Right lobe of liver (tissue), 6 donors: Measurements from ENCODE around the gene P2RX2. TPM values are rescaled to one million over a fixed set of nuclear protein-coding genes. Genes with fewer than 3 reads are reported as not detected.
"Not testable (repeated sequence)": the region's sequence is repeated elsewhere in the genome, so short reads cannot be mapped to it uniquely, and the experiment has no call there.

ENCODE experiments used
- ATAC-seq, 4 donors: fragments of 200-7000 bp; cut with Tn5 transposase; one replicate each; pipeline ENCODE4 v1.9.1; 2020; ENCODE audit warnings: mild to moderate bottlenecking in 4 of 4, moderate library complexity in 4 of 4
- DNase-seq, 3 donors: peaks; one replicate each; pipeline ENCODE4 v3.0.0-alpha.2; 2020
- H3K27ac ChIP-seq, 3 donors: fragments of 200-600 bp; one replicate each; pipeline ENCODE4 v1.8.0; 2022
- H3K27me3 ChIP-seq, 2 donors: fragments of 200-600 bp; one replicate each; pipeline ENCODE4 v1.8.0; 2022
- H3K36me3 ChIP-seq, 4 donors: fragments of 200-600 bp; sonication (generic) in 1 of 4; one replicate each; pipeline versions ENCODE4 v1.5.1 to v1.8.0; 2017 to 2022; ENCODE audit warnings: control low read depth in 1 of 4
- H3K4me1 ChIP-seq, 4 donors: fragments of 200-600 bp; sonication (generic) in 1 of 4; one replicate each; pipeline versions ENCODE4 v1.5.1 to v1.8.0; 2017 to 2022; ENCODE audit warnings: control low read depth in 1 of 4
- H3K4me3 ChIP-seq, 3 donors: fragments of 200-600 bp; one replicate each; pipeline ENCODE4 v1.8.0; 2022
- H3K9me3 ChIP-seq, 4 donors: fragments of 200-600 bp; sonication (generic) in 1 of 4; one replicate each; pipeline versions ENCODE4 v1.5.1 to v1.8.0; 2017 to 2022; ENCODE audit warnings: control low read depth in 1 of 4
- POLR2A ChIP-seq: fragments of 450-650 bp; IDR thresholded peaks from one replicate; pipeline ENCODE4 v1.6.1; 2017; ENCODE audit warnings: antibody characterized with exemption, mild to moderate bottlenecking
- WGBS: methylation state at CpG from one replicate; pipeline ENCODE4 v1.1.6; 2018; ENCODE audit warnings: low coverage, low lambda C conversion rate; ENCODE audit not compliant: insufficient coverage; ENCODE audit errors: missing lambda C conversion rate; 5-methylcytosine and 5-hydroxymethylcytosine counted together
- intact Hi-C, 2 donors: fragments of 100-400 bp; cut with DNase I; formaldehyde crosslinking; loops; one replicate each; pipeline versions ENCODE4 v1.11.2 to v1.14.1; 2022
- total RNA-seq, 6 experiments: library from RNA; depleted of rRNA in 2 of 6; stranded (reverse); fragments of >200 nt in 2 of 6; fragmentation: NEBNext Ultra II Directional in 3 of 6; extraction: Animal tissue kit (Norgen Biotek cat#: 25700) in 3 of 6; gene quantifications; one replicate each; pipeline versions ENCODE4 v1.1.0 to v1.2.4, GENCODE V29; 2016 to 2023
- TF ChIP-seq, protein P1 (sequence below), 4 donors: fragments of 200-600 bp in 3 of 4; fragments of 450-650 bp in 1 of 4; IDR thresholded peaks; one replicate each; pipeline versions ENCODE4 v1.5.1 to v1.8.0; 2016 to 2022; ENCODE audit warnings: antibody characterized with exemption in 4 of 4, mild to moderate bottlenecking in 2 of 4
- donor health status: DM: no; HTN: yes; CAD: no.
- donor health status: DM: no; HTN: no; CAD: no.
- donor health status: DM: no; HTN: no; CAD: no.
- donor health status: DM: no; HTN: yes; CAD: no.
- donor health status: DM: no; HTN: yes; CAD: no.

P2RX2 gene
- total RNA-seq, 6 experiments from 2014 or later, result not detected

DNA sequence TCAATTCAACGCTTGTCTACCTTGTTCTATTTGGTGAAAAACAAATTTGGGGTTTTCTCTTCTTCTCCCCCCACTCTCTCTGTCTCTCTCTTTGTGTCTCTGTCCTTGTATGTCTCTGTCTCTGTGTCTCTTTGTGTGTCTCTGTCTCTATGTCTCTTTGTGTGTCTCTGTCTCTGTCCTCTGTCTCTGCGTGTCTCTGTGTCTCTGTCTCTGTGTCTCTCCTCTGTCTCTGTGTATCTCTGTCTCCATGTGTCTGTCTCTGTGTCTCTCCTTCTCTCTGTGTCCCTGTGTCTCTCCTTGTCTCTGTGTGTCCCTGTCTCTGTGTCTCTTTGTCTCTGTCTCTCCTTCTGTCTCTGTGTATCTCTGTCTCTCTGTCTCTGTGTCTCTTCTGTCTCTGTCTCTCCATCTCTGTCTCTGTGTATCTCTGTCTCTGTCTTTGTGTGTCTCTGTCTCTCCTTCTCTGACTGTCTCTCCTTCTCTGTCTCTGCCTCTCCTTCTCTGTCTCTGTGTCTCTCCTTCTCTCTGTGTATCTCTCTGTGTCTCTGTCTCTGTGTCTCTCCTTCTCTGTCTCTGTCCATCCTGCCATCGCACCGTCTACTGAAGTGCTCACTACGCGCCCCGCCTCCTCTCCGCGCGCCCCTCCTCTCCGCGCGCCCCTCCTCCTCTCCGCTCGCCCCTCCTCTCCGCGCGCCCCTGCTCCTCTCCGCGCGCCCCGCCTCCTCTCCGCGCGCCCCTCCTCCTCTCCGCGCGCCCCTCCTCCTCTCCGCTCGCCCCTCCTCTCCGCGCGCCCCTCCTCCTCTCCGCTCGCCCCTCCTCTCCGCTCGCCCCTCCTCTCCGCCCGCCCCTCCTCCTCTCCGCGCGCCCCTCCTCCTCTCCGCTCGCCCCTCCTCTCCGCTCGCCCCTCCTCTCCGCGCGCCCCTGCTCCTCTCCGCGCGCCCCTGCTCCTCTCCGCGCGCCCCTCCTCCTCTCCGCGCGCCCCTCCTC lies 21.0 kb upstream of the P2RX2 start:
- Histone ChIP-seq H3K4me3 (no peak overlapping the region), H3K4me1 (peaks cover 0 to 5% (median 2%) of the 10 kb centered on the region in 4 donors), H3K27me3 (no peaks in the 10 kb centered on the region), H3K27ac (no peak overlapping the region), H3K36me3 (no peaks in the 10 kb centered on the region), H3K9me3 (no peaks in the 10 kb centered on the region)
- peak in 1 of 4 donors; percentile 9 for ATAC-seq
- DNase-seq, result no peak
- intact Hi-C loops, result no loop called here
- 14% methylated on average over 17 of the region's 58 CpGs for WGBS
- no peak for TF ChIP-seq POLR2A
- TF ChIP-seq, protein P1, sequence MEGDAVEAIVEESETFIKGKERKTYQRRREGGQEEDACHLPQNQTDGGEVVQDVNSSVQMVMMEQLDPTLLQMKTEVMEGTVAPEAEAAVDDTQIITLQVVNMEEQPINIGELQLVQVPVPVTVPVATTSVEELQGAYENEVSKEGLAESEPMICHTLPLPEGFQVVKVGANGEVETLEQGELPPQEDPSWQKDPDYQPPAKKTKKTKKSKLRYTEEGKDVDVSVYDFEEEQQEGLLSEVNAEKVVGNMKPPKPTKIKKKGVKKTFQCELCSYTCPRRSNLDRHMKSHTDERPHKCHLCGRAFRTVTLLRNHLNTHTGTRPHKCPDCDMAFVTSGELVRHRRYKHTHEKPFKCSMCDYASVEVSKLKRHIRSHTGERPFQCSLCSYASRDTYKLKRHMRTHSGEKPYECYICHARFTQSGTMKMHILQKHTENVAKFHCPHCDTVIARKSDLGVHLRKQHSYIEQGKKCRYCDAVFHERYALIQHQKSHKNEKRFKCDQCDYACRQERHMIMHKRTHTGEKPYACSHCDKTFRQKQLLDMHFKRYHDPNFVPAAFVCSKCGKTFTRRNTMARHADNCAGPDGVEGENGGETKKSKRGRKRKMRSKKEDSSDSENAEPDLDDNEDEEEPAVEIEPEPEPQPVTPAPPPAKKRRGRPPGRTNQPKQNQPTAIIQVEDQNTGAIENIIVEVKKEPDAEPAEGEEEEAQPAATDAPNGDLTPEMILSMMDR (IDR thresholded peaks at IDR 0.05), result no peak

DNA sequence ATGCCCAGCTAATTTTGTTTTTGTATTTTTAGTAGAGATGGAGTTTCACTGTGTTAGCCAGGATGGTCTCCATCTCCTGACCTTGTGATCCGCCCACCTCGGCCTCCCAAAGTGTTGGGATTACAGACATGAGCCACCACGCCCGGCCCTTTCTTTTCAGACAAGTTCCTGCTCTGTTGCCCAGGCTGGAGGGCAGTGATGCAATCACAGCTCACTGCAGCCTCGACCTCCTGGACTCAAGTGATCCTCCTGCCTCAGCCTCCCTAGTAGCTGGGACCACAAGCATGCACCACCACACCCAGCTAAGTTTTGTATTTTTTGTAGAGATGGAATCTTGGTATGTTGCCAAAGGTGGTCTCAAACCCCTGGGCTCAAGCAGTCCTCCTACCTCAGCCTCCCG lies 19.1 kb upstream of the P2RX2 start:
- H3K4me3 ChIP-seq, intact Hi-C loops, H3K36me3 ChIP-seq, DNase-seq, ATAC-seq, H3K27me3 ChIP-seq, H3K9me3 ChIP-seq, H3K27ac ChIP-seq: not testable (repeated sequence)
- WGBS, result 87% methylated on average over 3 of the region's 6 CpGs
- H3K4me1 ChIP-seq, result peaks cover 0 to 14% (median 6%) of the 10 kb centered on the region in 4 donors

GRCh38 chr12:132600048-132601032 lies 18.2 kb upstream of the P2RX2 start:
- no peaks in the 10 kb centered on the region for H3K27me3 ChIP-seq
- peak overlapping the region; percentile 43 to 50 (median 48) for H3K4me3 ChIP-seq
- peak overlapping the region; percentile 43 to 78 (median 63) for H3K27ac ChIP-seq
- H3K9me3 ChIP-seq, result no peaks in the 10 kb centered on the region
- WGBS, result 29% methylated on average over 21 of the region's 45 CpGs
- intact Hi-C loops, result no loop called here
- ATAC-seq (peak; percentile 71 to 81 (median 72)), DNase-seq (peak; percentile 79 to 81 (median 80))
- H3K4me1 ChIP-seq, result peaks cover 0 to 21% (median 10%) of the 10 kb centered on the region in 4 donors
- no peaks in the 10 kb centered on the region for H3K36me3 ChIP-seq
- TF ChIP-seq, protein P1 (IDR thresholded peaks at IDR 0.05), result peak; percentile 70 to 85 (median 79)
- TF ChIP-seq POLR2A, result no peak

DNA sequence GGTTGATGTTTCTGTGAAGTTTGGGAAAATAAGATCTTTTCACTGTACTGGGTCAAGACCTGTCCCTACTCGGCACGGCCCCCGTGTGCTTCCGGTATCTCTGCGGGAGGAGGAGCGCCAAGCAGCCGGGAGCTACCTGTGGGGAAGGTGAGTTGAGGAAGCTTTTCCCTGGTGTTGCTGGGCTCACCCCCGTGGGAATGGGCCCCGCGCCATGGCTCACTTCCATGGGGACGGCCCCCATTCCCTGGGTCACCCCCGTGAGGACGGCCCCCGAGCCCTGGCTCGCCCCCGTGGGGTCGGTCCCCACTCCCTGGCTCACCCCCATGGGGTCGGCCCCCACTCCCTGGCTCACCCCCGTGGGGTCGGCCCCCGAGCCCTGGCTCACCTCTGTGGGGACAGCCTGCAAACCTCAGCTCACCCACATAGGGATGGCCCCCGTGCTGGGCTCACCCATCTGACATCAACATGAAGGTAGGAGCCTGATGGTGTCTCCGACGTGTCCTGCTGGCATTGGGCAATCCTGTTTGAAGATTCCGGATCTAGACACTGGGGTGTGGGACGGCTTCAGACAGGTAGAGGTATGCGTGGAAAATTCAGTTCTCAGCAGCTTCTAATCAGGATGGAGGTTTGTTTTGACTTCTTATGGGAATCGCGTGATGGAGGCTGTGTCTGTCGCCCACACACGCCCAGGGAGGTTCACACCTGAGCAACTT lies 17.2 kb upstream of the P2RX2 start:
- peak in 3 of 4 donors; percentile 1 to 13 (median 2) for ATAC-seq
- peak overlapping the region; percentile 43 to 78 (median 63) for H3K27ac ChIP-seq

More for the DNA sequence above, 17.2 kb upstream of the P2RX2 start:
- no peaks in the 10 kb centered on the region for H3K36me3 ChIP-seq
- intact Hi-C loops, result no loop called here
- H3K4me3 ChIP-seq, result peak overlapping the region; percentile 43 to 50 (median 48)
- DNase-seq, result no peak
- no peaks in the 10 kb centered on the region for H3K27me3 ChIP-seq
- H3K4me1 ChIP-seq, result peaks cover 0 to 31% (median 14%) of the 10 kb centered on the region in 4 donors
- TF ChIP-seq, protein P1 (IDR thresholded peaks at IDR 0.05), result no peak
- no peak for TF ChIP-seq POLR2A
- 84% methylated on average over 7 of the region's 31 CpGs for WGBS
- no peaks in the 10 kb centered on the region for H3K9me3 ChIP-seq
